GM12878 (cell line): ENCODE results near the gene FCAMR. TPM values are rescaled to one million over a fixed set of nuclear protein-coding genes. Genes with fewer than 3 reads are reported as not detected.

Experiments
- ATAC-seq: fragments of 200-7000 bp; cut with Tn5 transposase; 3 replicates; pipeline ENCODE4 v1.9.1; 2020; ENCODE audit warnings: mild to moderate bottlenecking, moderate library complexity
- BruUV-seq: library from RNA; stranded (reverse); fragments of 400-500 nt; replicated peaks from 2 replicates; lab custom pipeline; 2021; lab: Mats Ljungman, UMichigan
- CTCF ChIA-PET: fragments of 300-600 bp; sonication (Branson Sonifier 250); formaldehyde crosslinking; extraction: SDS; loops from one replicate; lab custom pipeline; 2021; ENCODE audit warnings: inconsistent platforms; lab: Yijun Ruan, JAX
- POLR2A ChIA-PET: fragments of 350-600 bp; formaldehyde crosslinking; extraction: SDS; loops from one replicate; lab custom pipeline; 2021; ENCODE audit warnings: inconsistent platforms; lab: Charles Lee
- RAD21 ChIA-PET: fragments of 300-600 bp; sonication (Branson Sonifier 250); formaldehyde crosslinking; loops from one replicate; lab custom pipeline; 2023; ENCODE audit warnings: antibody characterized with exemption; ENCODE audit not compliant: unreplicated experiment; lab: Charles Lee
- SMC1A ChIA-PET: fragments of 300-600 bp; sonication (Branson Sonifier 250); formaldehyde crosslinking; loops from one replicate; lab custom pipeline; 2023; ENCODE audit not compliant: unreplicated experiment, uncharacterized antibody; lab: Charles Lee
- DNase-seq: peaks from one replicate; pipeline ENCODE4 v3.0.0-alpha.2; 2011; ENCODE audit warnings: low read depth, low spot score
- FAIRE-seq: peaks from 3 replicates; lab custom pipeline; 2011; peaks lifted over from hg19 to GRCh38; lab: Jason Lieb, UNC
- H2AFZ ChIP-seq: 2 replicates; pipeline ENCODE4 v1.6.0; 2011; ENCODE audit warnings: low read depth, low read length, control low read depth; ENCODE audit not compliant: control insufficient read depth
- H3K27ac ChIP-seq: 2 replicates; pipeline ENCODE4 v1.5.1; 2011; ENCODE audit warnings: control low read depth; ENCODE audit not compliant: control insufficient read depth, insufficient read depth
- H3K27me3 ChIP-seq, 2 experiments: replicated peaks in 1 of 2; 2 replicates each; pipeline versions ENCODE4 v1.6.0 to v1.6.1; 2011; ENCODE audit warnings: low read length in 1 of 2; ENCODE audit not compliant: control insufficient read depth in 2 of 2, insufficient read depth in 2 of 2
- H3K36me3 ChIP-seq, 2 experiments: 2 replicates each; pipeline ENCODE4 v1.5.1; 2011; ENCODE audit warnings: low read length in 1 of 2; ENCODE audit not compliant: control insufficient read depth in 2 of 2, insufficient read depth in 2 of 2
- H3K4me1 ChIP-seq: 2 replicates; pipeline ENCODE4 v1.6.1; 2011; ENCODE audit warnings: mild to moderate bottlenecking, low read length, moderate library complexity, mixed read lengths; ENCODE audit not compliant: control insufficient read depth, insufficient read depth
- H3K4me2 ChIP-seq: 2 replicates; pipeline ENCODE4 v1.6.0; 2011; ENCODE audit warnings: control low read depth; ENCODE audit not compliant: control insufficient read depth, insufficient read depth
- H3K4me3 ChIP-seq: fragments of 200-600 bp; sonication (generic); 2 replicates; pipeline ENCODE4 v1.5.1; 2016
- H3K79me2 ChIP-seq: 2 replicates; pipeline ENCODE4 v1.6.0; 2011; ENCODE audit warnings: low read length; ENCODE audit not compliant: control insufficient read depth, insufficient read depth
- H3K9ac ChIP-seq: 2 replicates; pipeline ENCODE4 v1.8.0; 2011; ENCODE audit warnings: low read length, control low read depth, mixed read lengths; ENCODE audit not compliant: control insufficient read depth, insufficient read depth
- H3K9me3 ChIP-seq: replicated peaks from 3 replicates; pipeline ENCODE4 v1.5.1; 2011; ENCODE audit warnings: mild to moderate bottlenecking, low read length; ENCODE audit not compliant: control insufficient read depth, insufficient read depth
- H4K20me1 ChIP-seq: 2 replicates; pipeline ENCODE4 v1.6.0; 2011; ENCODE audit not compliant: control insufficient read depth, insufficient read depth
- BHLHE40 ChIP-seq, 2 experiments: fragments of 450-650 bp in 1 of 2; IDR thresholded peaks; 2 replicates each; pipeline ENCODE4 v1.6.1; 2011 to 2017; ENCODE audit warnings: low read depth in 2 of 2, borderline replicate concordance in 1 of 2, improper control_type of control experiment in 1 of 2, low read length in 1 of 2, mild to moderate bottlenecking in 1 of 2
- IKZF1 ChIP-seq: fragments of 450-650 bp; conservative IDR thresholded peaks from 2 replicates; pipeline ENCODE4 v1.6.1; 2017; ENCODE audit warnings: antibody characterized with exemption, mild to moderate bottlenecking
- IRF4 ChIP-seq: IDR thresholded peaks from 2 replicates; pipeline ENCODE4 v1.6.1; 2011; ENCODE audit warnings: low read depth, low read length
- KAT2A ChIP-seq: conservative IDR thresholded peaks from 2 replicates; pipeline ENCODE4 v1.6.1; 2011; ENCODE audit warnings: low read depth, low read length; ENCODE audit not compliant: control insufficient read depth
- NBN ChIP-seq: fragments of 450-650 bp; IDR thresholded peaks from 2 replicates; pipeline ENCODE4 v1.6.1; 2016
- POU2F2 ChIP-seq: IDR thresholded peaks from 3 replicates; pipeline ENCODE4 v1.6.1; 2011; ENCODE audit warnings: low read depth, mild to moderate bottlenecking, low read length, borderline replicate concordance
- RAD21 ChIP-seq: IDR thresholded peaks from 2 replicates; pipeline ENCODE4 v1.6.1; 2011; ENCODE audit warnings: mild to moderate bottlenecking, low read depth, low read length, moderate library complexity; ENCODE audit not compliant: insufficient read depth
- SIN3A ChIP-seq: IDR thresholded peaks from 2 replicates; pipeline ENCODE4 v1.6.1; 2012; ENCODE audit warnings: low read depth, low read length, improper control_type of control experiment
- SMC3 ChIP-seq: IDR thresholded peaks from 2 replicates; pipeline ENCODE4 v1.6.1; 2011; ENCODE audit warnings: low read length, improper control_type of control experiment, borderline replicate concordance
- TCF12 ChIP-seq: IDR thresholded peaks from 2 replicates; pipeline ENCODE4 v1.6.1; 2011; ENCODE audit warnings: low read depth, mild to moderate bottlenecking, low read length
- TCF3 ChIP-seq: IDR thresholded peaks from 2 replicates; pipeline ENCODE4 v1.6.1; 2012; ENCODE audit warnings: low read depth, mild to moderate bottlenecking, low read length, borderline replicate concordance; ENCODE audit not compliant: insufficient read depth
- TCF7 ChIP-seq: IDR thresholded peaks from 2 replicates; pipeline ENCODE4 v1.6.1; 2014; ENCODE audit warnings: antibody characterized with exemption, borderline replicate concordance
- YY1 ChIP-seq: IDR thresholded peaks from 2 replicates; pipeline ENCODE4 v1.6.1; 2011; ENCODE audit warnings: low read depth, mild to moderate bottlenecking, low read length
- WGBS: methylation state at CpG from one replicate; pipeline ENCODE4 v1.1.6; 2016; ENCODE audit warnings: low lambda C conversion rate; ENCODE audit not compliant: insufficient replicate concordance, insufficient coverage; ENCODE audit errors: missing lambda C conversion rate; 5-methylcytosine and 5-hydroxymethylcytosine counted together
- in situ Hi-C: fragments of 300-500 bp; cut with MboI; formaldehyde crosslinking; loops from 9 replicates; pipeline ENCODE4 v1.14.3; 2018; ENCODE audit warnings: mixed read lengths
- intact Hi-C: fragments of 100-400 bp; cut with micrococcal nuclease; formaldehyde crosslinking; loops from one replicate; pipeline ENCODE4 v1.14.2; 2022; ENCODE audit not compliant: unreplicated experiment
- polyA plus RNA-seq, 11 experiments: library from polyadenylated mRNA; depleted of rRNA in 4 of 11; unstranded in 6 of 11; stranded (reverse) in 5 of 11; fragments of >200 nt; fragmentation: Nextera tagmentation in 4 of 11; fragmentation: Illumina TruSeq in 1 of 11; extraction: Ambion mirVana in 4 of 11; extraction: Trizol in 1 of 11; gene quantifications; 1 replicate in 1 of 11; 2 replicates in 10 of 11; pipeline versions ENCODE4 v1.2.1 to v1.2.3, GENCODE V29; 2011 to 2016; ENCODE audit warnings: inconsistent platforms in 2 of 11, missing spikeins in 2 of 11, low read depth in 1 of 11
- total RNA-seq, 4 experiments: library from RNA; depleted of rRNA in 3 of 4; stranded (reverse); fragments of >200 nt in 3 of 4; fragmentation: Illumina TruSeq in 1 of 4; extraction: Trizol in 1 of 4; gene quantifications; 2 replicates each; pipeline versions ENCODE4 v1.2.1 to v1.2.3, GENCODE V29; 2013 to 2021
- TF ChIP-seq, protein P1 (sequence below), 3 experiments: IDR thresholded peaks in 2 of 3; conservative IDR thresholded peaks in 1 of 3; 2 replicates each; pipeline ENCODE4 v1.5.1; 2011; ENCODE audit warnings: low read depth in 3 of 3, low read length in 3 of 3, mild to moderate bottlenecking in 3 of 3, control low read depth in 2 of 3, moderate library complexity in 2 of 3, inconsistent platforms in 1 of 3, mixed read lengths in 1 of 3; ENCODE audit not compliant: control insufficient read depth in 2 of 3, insufficient read depth in 1 of 3; ENCODE audit errors: extremely low read depth in 1 of 3
- TF ChIP-seq, protein P2 (sequence below): IDR thresholded peaks from 2 replicates; pipeline ENCODE4 v1.6.1; 2012; ENCODE audit warnings: low read depth, low read length, improper control_type of control experiment
- TF ChIP-seq, protein P3 (sequence below): IDR thresholded peaks from 2 replicates; pipeline ENCODE4 v1.6.1; 2012; ENCODE audit warnings: low read depth, low read length, improper control_type of control experiment

Gene FCAMR
- total and polyA plus RNA-seq, 10 of the 15 experiments (the other 5 are each of a cell fraction or from before 2014, with no cell fraction given): 0.04 to 0.15 (median 0.06) TPM; not detected in 3

DNA sequence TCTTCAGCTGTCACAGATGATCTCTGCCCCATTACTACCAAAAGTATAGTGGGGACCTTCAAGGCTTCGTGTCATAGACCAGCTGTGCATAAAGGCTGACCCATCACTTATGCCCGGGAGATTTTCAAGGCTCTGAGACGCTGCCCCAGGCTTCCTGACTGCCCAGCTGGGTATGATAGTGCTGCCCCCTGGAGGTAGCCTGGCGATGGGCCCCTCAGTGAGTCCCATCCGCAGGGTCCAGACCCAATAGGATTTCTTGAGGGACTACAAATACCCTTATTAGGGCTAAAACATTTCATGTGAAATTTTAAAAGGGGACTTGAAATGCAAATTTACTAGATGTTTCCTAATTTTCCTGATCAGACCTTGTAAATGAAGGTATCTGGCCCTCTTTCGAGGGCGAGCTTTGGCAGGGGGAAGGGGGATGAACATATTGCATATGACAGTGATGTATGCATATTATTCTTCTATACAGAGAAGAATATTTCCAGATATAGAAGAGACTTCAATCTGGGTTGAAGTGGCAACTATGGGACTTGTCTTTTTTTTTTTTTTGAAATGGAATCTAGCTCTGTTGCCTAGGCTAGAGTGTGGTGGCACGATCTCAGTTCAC, 36.8 kb downstream of the FCAMR start:
- intact Hi-C loops: loop anchor here (1.0 to 5.0 kb wide), 2 partner anchors 68 to 119 kb away; partner anchors contain the start of genes IL20, PFKFB2 and YOD1
- no peak for FAIRE-seq
- Histone ChIP-seq H2AFZ (no peak overlapping the region), H3K36me3 (no peaks in the 10 kb centered on the region), H3K9ac (no peak overlapping the region), H3K27ac (no peak overlapping the region), H3K79me2 (no peaks in the 10 kb centered on the region), H3K4me2 (no peak overlapping the region), H3K4me3 (no peak overlapping the region), H3K27me3 (no peaks in the 10 kb centered on the region), H4K20me1 (no peaks in the 10 kb centered on the region), H3K4me1 (peaks cover 40% of the 10 kb centered on the region)
- ChIA-PET CTCF (interaction anchor here (0.7 to 13.5 kb wide), 43 partner anchors 9 to 522 kb away, joined by 3 to 643 read pairs (median 5); partner anchors contain the start of genes DYRK3, EIF2D, FCAMR and FCMR), POLR2A (interaction anchor here (0.6 to 13.3 kb wide), 6 partner anchors 9 to 212 kb away, joined by 3 to 222 read pairs (median 4); partner anchors contain the start of gene FCMR), SMC1A (interaction anchor here (0.6 to 10.3 kb wide), 27 partner anchors 9 to 264 kb away, joined by 3 to 431 read pairs (median 4); partner anchors contain the start of genes FCMR, IL20 and PIGR), RAD21 (interaction anchor here (0.5 to 13.5 kb wide), 20 partner anchors 8 to 396 kb away, joined by 3 to 371 read pairs (median 5); partner anchors contain the start of genes DYRK3, FCMR and IL20)
- BruUV-seq: no TSS peak
- DNase-seq: no peak
- in situ Hi-C loops: no loop called here
- 48% methylated on average over 8 of the region's 8 CpGs for WGBS
- ATAC-seq: peak; percentile 60
- TF ChIP-seq, protein P1, sequence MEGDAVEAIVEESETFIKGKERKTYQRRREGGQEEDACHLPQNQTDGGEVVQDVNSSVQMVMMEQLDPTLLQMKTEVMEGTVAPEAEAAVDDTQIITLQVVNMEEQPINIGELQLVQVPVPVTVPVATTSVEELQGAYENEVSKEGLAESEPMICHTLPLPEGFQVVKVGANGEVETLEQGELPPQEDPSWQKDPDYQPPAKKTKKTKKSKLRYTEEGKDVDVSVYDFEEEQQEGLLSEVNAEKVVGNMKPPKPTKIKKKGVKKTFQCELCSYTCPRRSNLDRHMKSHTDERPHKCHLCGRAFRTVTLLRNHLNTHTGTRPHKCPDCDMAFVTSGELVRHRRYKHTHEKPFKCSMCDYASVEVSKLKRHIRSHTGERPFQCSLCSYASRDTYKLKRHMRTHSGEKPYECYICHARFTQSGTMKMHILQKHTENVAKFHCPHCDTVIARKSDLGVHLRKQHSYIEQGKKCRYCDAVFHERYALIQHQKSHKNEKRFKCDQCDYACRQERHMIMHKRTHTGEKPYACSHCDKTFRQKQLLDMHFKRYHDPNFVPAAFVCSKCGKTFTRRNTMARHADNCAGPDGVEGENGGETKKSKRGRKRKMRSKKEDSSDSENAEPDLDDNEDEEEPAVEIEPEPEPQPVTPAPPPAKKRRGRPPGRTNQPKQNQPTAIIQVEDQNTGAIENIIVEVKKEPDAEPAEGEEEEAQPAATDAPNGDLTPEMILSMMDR (IDR thresholded peaks at IDR 0.05 in 2 of 3, conservative IDR thresholded peaks at IDR 0.05 in 1 of 3; ENCODE audit: control insufficient read depth in 2 of 3, extremely low read depth in 1 of 3, insufficient read depth in 1 of 3, low read depth in 3 of 3, low read length in 3 of 3): peak; percentile 84 to 92 (median 90)
- TF ChIP-seq YY1 (peak; percentile 60), SIN3A (0 out of 2 replicates have a peak, but pooled peaks have one; percentile 36), IKZF1 (no peak), TCF3 (0 out of 2 replicates have a peak, but pooled peaks have one; percentile 17), KAT2A (no peak), POU2F2 (0 out of 3 replicates have a peak, but pooled peaks have one; percentile 55), BHLHE40 (IDR thresholded peaks at IDR 0.05; ENCODE audit: borderline replicate concordance in 1 of 2, low read depth in 2 of 2, low read length in 1 of 2) (0 out of 4 replicates have a peak, but pooled peaks of 1 of the 2 experiments have one; percentile 20), TCF7 (no peak), TCF12 (peak; percentile 56), IRF4 (no peak), SMC3 (peak; percentile 75; the same call in 1 of the 2 replicates), RAD21 (peak; percentile 86), NBN (peak; percentile 15; the same call in 1 of the 2 replicates)
- TF ChIP-seq, protein P2, sequence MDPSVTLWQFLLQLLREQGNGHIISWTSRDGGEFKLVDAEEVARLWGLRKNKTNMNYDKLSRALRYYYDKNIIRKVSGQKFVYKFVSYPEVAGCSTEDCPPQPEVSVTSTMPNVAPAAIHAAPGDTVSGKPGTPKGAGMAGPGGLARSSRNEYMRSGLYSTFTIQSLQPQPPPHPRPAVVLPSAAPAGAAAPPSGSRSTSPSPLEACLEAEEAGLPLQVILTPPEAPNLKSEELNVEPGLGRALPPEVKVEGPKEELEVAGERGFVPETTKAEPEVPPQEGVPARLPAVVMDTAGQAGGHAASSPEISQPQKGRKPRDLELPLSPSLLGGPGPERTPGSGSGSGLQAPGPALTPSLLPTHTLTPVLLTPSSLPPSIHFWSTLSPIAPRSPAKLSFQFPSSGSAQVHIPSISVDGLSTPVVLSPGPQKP: 0 out of 2 replicates have a peak, but pooled peaks have one; percentile 17
- TF ChIP-seq, protein P3, sequence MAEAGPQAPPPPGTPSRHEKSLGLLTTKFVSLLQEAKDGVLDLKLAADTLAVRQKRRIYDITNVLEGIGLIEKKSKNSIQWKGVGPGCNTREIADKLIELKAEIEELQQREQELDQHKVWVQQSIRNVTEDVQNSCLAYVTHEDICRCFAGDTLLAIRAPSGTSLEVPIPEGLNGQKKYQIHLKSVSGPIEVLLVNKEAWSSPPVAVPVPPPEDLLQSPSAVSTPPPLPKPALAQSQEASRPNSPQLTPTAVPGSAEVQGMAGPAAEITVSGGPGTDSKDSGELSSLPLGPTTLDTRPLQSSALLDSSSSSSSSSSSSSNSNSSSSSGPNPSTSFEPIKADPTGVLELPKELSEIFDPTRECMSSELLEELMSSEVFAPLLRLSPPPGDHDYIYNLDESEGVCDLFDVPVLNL: 0 out of 2 replicates have a peak, but pooled peaks have one; percentile 31
- TF ChIP-seq, all 136 proteins: peak for 12
- no peaks in the 10 kb centered on the region for H3K9me3 ChIP-seq
